Skeletal muscle tissue (tissue), 4 donors: ENCODE data around the gene CPXM1. TPM values are rescaled to one million over a fixed set of nuclear protein-coding genes. Genes with fewer than 3 reads are reported as not detected.
"Not testable (repeated sequence)": the region's sequence is repeated elsewhere in the genome, so short reads cannot be mapped to it uniquely, and the experiment has no call there.

ENCODE experiments used
- H3K27ac ChIP-seq: one replicate; pipeline ENCODE4 v1.7.0; 2013; ENCODE audit warnings: mild to moderate bottlenecking, low read depth, low read length, inconsistent platforms
- H3K27me3 ChIP-seq, 3 donors: one replicate each; pipeline ENCODE4 v1.7.0; 2013; ENCODE audit warnings: low read length in 3 of 3; ENCODE audit not compliant: control insufficient read depth in 3 of 3, insufficient read depth in 3 of 3
- H3K36me3 ChIP-seq, 3 donors: one replicate each; pipeline ENCODE4 v1.7.0; 2013; ENCODE audit warnings: low read length in 3 of 3; ENCODE audit not compliant: control insufficient read depth in 3 of 3, insufficient read depth in 3 of 3
- H3K4me1 ChIP-seq, 3 donors: one replicate each; pipeline ENCODE4 v1.7.0; 2013; ENCODE audit warnings: low read length in 3 of 3, mild to moderate bottlenecking in 3 of 3; ENCODE audit not compliant: control insufficient read depth in 3 of 3, insufficient read depth in 3 of 3
- H3K4me3 ChIP-seq, 3 donors: one replicate each; pipeline ENCODE4 v1.7.0; 2013; ENCODE audit warnings: low read length in 3 of 3
- H3K9ac ChIP-seq, 3 donors: one replicate each; pipeline ENCODE4 v1.7.0; 2013; ENCODE audit warnings: low read length in 3 of 3, mild to moderate bottlenecking in 3 of 3, moderate library complexity in 2 of 3, low read depth in 1 of 3
- H3K9me3 ChIP-seq, 3 donors: one replicate each; pipeline ENCODE4 v1.7.0; 2013; ENCODE audit warnings: low read length in 3 of 3; ENCODE audit not compliant: control insufficient read depth in 3 of 3
- total RNA-seq: library from RNA; depleted of rRNA; stranded (reverse); fragments of >200 nt; gene quantifications from one replicate; pipeline ENCODE4 v1.2.3, GENCODE V29; 2014
- donor health status: Osteomylitis.

CPXM1 gene
- total RNA-seq, 1 donor from 2014 or later: 26.1 TPM

- Histone ChIP-seq H3K27me3 (peaks cover 14 to 22% (median 20%) of the 10 kb centered on the region in 3 donors), H3K4me1 (peaks cover 0 to 13% (median 0%) of the 10 kb centered on the region in 3 donors), H3K27ac (no peak overlapping the region), H3K36me3 (no peaks in the 10 kb centered on the region), H3K9me3 (peaks cover 0 to 3% (median 2%) of the 10 kb centered on the region in 3 donors), H3K9ac (no peak overlapping the region), H3K4me3 (no peak overlapping the region)
Measured at GRCh38 chr20:2815242-2815900, 14.9 kb upstream of the CPXM1 start.

GRCh38 chr20:2814587-2815051, 14.2 kb upstream of the CPXM1 start, which contains the start of gene C20orf141:
C20orf141 (plus strand) TSS chr20:2814987; CDS start chr20:2815185, 198 bp downstream.
- peaks cover 0 to 13% (median 0%) of the 10 kb centered on the region in 3 donors for H3K4me1 ChIP-seq
- H3K27ac ChIP-seq: no peak within 1 kb of the TSS
- peaks cover 0 to 3% (median 2%) of the 10 kb centered on the region in 3 donors for H3K9me3 ChIP-seq
- peaks cover 6 to 19% (median 15%) of the 10 kb centered on the region in 3 donors for H3K27me3 ChIP-seq
- no peak within 1 kb of the TSS for H3K9ac ChIP-seq
- H3K36me3 ChIP-seq: no peaks in the 10 kb centered on the region
- H3K4me3 ChIP-seq: no peak within 1 kb of the TSS

- Histone ChIP-seq H3K4me3 (no peak overlapping the region), H3K4me1 (peaks cover 0 to 13% (median 0%) of the 10 kb centered on the region in 3 donors), H3K36me3 (no peaks in the 10 kb centered on the region), H3K27ac (no peak overlapping the region), H3K27me3 (peaks cover 5 to 17% (median 11%) of the 10 kb centered on the region in 3 donors), H3K9me3 (peaks cover 0 to 3% (median 2%) of the 10 kb centered on the region in 3 donors), H3K9ac (no peak overlapping the region)
Measured at GRCh38 chr20:2814076-2814475, 13.6 kb upstream of the CPXM1 start.

- H3K27me3 ChIP-seq: peaks cover 7 to 23% (median 13%) of the 10 kb centered on the region in 3 donors
- H3K4me3 ChIP-seq: no peak overlapping the region
- H3K9me3 ChIP-seq: peaks cover 0 to 3% (median 2%) of the 10 kb centered on the region in 3 donors
- no peak overlapping the region for H3K9ac ChIP-seq
- no peak overlapping the region for H3K27ac ChIP-seq
- H3K4me1 ChIP-seq: peaks cover 0 to 13% (median 0%) of the 10 kb centered on the region in 3 donors
- no peaks in the 10 kb centered on the region for H3K36me3 ChIP-seq
Measured at GRCh38 chr20:2812189-2812588, 11.8 kb upstream of the CPXM1 start.

- Histone ChIP-seq H3K27ac (no peak overlapping the region), H3K36me3 (no peaks in the 10 kb centered on the region), H3K9ac (no peak overlapping the region), H3K4me1 (peaks cover 0 to under 1% (median 0%) of the 10 kb centered on the region in 3 donors), H3K4me3 (no peak overlapping the region), H3K9me3 (peaks cover 0 to 3% (median 2%) of the 10 kb centered on the region in 3 donors), H3K27me3 (peaks cover 24 to 38% (median 31%) of the 10 kb centered on the region in 3 donors)
Measured at GRCh38 chr20:2809690-2810089, 9.3 kb upstream of the CPXM1 start.

GRCh38 chr20:2807929-2808328, 7.5 kb upstream of the CPXM1 start:
- H3K9ac ChIP-seq, H3K36me3 ChIP-seq, H3K9me3 ChIP-seq, H3K27ac ChIP-seq, H3K4me1 ChIP-seq, H3K4me3 ChIP-seq: not testable (repeated sequence)
- H3K27me3 ChIP-seq: peaks cover 31 to 49% (median 38%) of the 10 kb centered on the region in 3 donors

GRCh38 chr20:2807019-2807418, 6.6 kb upstream of the CPXM1 start:
- Histone ChIP-seq H3K9ac (no peak overlapping the region), H3K4me3 (no peak overlapping the region), H3K27me3 (peaks cover 31 to 53% (median 44%) of the 10 kb centered on the region in 3 donors), H3K36me3 (no peaks in the 10 kb centered on the region), H3K9me3 (peaks cover 0 to 2% (median 0%) of the 10 kb centered on the region in 3 donors), H3K4me1 (no peaks in the 10 kb centered on the region), H3K27ac (no peak overlapping the region)

- H3K36me3 ChIP-seq: no peaks in the 10 kb centered on the region
- H3K4me3 ChIP-seq: no peak overlapping the region
- H3K27me3 ChIP-seq: peaks cover 34 to 56% (median 48%) of the 10 kb centered on the region in 3 donors
- no peaks in the 10 kb centered on the region for H3K9me3 ChIP-seq
- peaks cover 0 to 2% (median 0%) of the 10 kb centered on the region in 3 donors for H3K4me1 ChIP-seq
- no peak overlapping the region for H3K27ac ChIP-seq
- H3K9ac ChIP-seq: no peak overlapping the region
Measured at GRCh38 chr20:2806351-2806701, 5.9 kb upstream of the CPXM1 start.

GRCh38 chr20:2805689-2806350, 5.4 kb upstream of the CPXM1 start:
- no peak overlapping the region for H3K4me3 ChIP-seq
- no peak overlapping the region for H3K27ac ChIP-seq
- no peaks in the 10 kb centered on the region for H3K9me3 ChIP-seq
- peaks cover 39 to 62% (median 53%) of the 10 kb centered on the region in 3 donors for H3K27me3 ChIP-seq
- H3K9ac ChIP-seq: no peak overlapping the region
- peaks cover 0 to 5% (median 0%) of the 10 kb centered on the region in 3 donors for H3K4me1 ChIP-seq
- H3K36me3 ChIP-seq: no peaks in the 10 kb centered on the region
